ENCODE data around the gene PTGFRN.

GRCh38 chr1:116861137-116861536 is 48.6 kb upstream of the PTGFRN start:
- TF ChIP-seq CTCF (IDR thresholded peaks at IDR 0.05), result no peak
- no peak for TF ChIP-seq POLR2A (IDR thresholded peaks at IDR 0.05)
